ENCODE measurements around the gene IL17RA.

The IL17RA gene

DNA sequence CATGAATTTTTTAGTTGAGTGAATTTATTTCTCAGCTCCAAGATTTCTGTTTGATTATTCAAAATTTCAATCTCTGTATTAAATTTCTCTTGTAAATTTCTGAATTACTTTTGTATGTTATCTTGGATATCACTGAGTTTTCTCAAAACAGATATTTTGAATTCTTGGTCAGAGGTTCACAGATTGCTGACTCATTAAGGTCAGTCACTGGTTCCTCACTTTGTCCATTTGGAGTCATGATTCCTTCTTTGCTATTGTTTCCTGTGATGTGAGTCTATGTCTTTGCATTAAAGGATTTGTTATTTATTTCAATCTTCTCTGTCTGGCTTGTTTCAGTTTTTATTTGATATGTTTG lies 10.2 kb upstream of the IL17RA start:
- Histone ChIP-seq H3K4me3 (ENCODE audit: low read depth in 1 of 2, low read length in 1 of 2) (no peak overlapping the region), H3K27ac (no peak overlapping the region), H3K9me3 (no peaks in the 10 kb centered on the region), H3K4me1 (ENCODE audit: control insufficient read depth in 1 of 2, insufficient read depth in 1 of 2, low read depth in 1 of 2, low read length in 1 of 2) (peaks cover 18 to 20% of the 10 kb centered on the region in 2 experiments), H3K27me3 (no peaks in the 10 kb centered on the region), H3K36me3 (no peaks in the 10 kb centered on the region)
- TF ChIP-seq, protein P1, sequence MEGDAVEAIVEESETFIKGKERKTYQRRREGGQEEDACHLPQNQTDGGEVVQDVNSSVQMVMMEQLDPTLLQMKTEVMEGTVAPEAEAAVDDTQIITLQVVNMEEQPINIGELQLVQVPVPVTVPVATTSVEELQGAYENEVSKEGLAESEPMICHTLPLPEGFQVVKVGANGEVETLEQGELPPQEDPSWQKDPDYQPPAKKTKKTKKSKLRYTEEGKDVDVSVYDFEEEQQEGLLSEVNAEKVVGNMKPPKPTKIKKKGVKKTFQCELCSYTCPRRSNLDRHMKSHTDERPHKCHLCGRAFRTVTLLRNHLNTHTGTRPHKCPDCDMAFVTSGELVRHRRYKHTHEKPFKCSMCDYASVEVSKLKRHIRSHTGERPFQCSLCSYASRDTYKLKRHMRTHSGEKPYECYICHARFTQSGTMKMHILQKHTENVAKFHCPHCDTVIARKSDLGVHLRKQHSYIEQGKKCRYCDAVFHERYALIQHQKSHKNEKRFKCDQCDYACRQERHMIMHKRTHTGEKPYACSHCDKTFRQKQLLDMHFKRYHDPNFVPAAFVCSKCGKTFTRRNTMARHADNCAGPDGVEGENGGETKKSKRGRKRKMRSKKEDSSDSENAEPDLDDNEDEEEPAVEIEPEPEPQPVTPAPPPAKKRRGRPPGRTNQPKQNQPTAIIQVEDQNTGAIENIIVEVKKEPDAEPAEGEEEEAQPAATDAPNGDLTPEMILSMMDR (IDR thresholded peaks at IDR 0.05): no peak

DNA sequence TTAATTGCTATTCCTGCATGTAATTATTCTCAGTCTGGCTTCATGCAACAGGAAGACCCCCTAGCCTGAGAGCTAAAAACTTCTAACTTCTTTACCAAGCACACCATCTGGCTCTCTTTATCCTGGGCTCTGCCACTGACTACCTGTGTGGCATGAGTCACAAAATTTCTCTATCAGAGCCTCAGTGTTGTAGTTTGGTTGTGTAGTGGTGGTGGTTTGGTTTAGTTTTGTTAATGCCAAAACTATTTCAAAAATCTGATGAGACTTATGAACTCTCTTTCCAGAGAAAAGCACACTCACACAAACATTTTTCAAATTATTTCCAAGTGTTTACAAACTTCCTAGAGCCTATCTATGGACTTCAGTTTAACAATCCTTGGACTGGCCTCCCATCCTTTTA lies 7.5 kb upstream of the IL17RA start:
- H3K27ac ChIP-seq: no peak overlapping the region
- no peaks in the 10 kb centered on the region for H3K36me3 ChIP-seq
- H3K4me3 ChIP-seq (ENCODE audit: low read depth in 1 of 2, low read length in 1 of 2): no peak overlapping the region
- H3K27me3 ChIP-seq: no peaks in the 10 kb centered on the region
- TF ChIP-seq, protein P1 (IDR thresholded peaks at IDR 0.05): no peak
- H3K9me3 ChIP-seq: no peaks in the 10 kb centered on the region
- peaks cover 18 to 20% of the 10 kb centered on the region in 2 experiments for H3K4me1 ChIP-seq (ENCODE audit: control insufficient read depth in 1 of 2, insufficient read depth in 1 of 2, low read depth in 1 of 2, low read length in 1 of 2)

GRCh38 chr22:17079572-17079971 lies 5.2 kb upstream of the IL17RA start:
- Histone ChIP-seq H3K36me3 (no peaks in the 10 kb centered on the region), H3K27ac (no peak overlapping the region), H3K9me3 (no peaks in the 10 kb centered on the region), H3K4me1 (ENCODE audit: control insufficient read depth in 1 of 2, insufficient read depth in 1 of 2, low read depth in 1 of 2, low read length in 1 of 2) (peaks cover 27 to 29% of the 10 kb centered on the region in 2 experiments), H3K27me3 (no peaks in the 10 kb centered on the region), H3K4me3 (ENCODE audit: low read depth in 1 of 2, low read length in 1 of 2) (no peak overlapping the region)
- TF ChIP-seq, protein P1 (IDR thresholded peaks at IDR 0.05): no peak

- no peak overlapping the region for H3K27ac ChIP-seq
- no peak overlapping the region for H3K4me3 ChIP-seq (ENCODE audit: low read depth in 1 of 2, low read length in 1 of 2)
- TF ChIP-seq, protein P1 (IDR thresholded peaks at IDR 0.05): no peak
Observed at GRCh38 chr22:17083255-17083654, 1.5 kb upstream of the IL17RA start.

DNA sequence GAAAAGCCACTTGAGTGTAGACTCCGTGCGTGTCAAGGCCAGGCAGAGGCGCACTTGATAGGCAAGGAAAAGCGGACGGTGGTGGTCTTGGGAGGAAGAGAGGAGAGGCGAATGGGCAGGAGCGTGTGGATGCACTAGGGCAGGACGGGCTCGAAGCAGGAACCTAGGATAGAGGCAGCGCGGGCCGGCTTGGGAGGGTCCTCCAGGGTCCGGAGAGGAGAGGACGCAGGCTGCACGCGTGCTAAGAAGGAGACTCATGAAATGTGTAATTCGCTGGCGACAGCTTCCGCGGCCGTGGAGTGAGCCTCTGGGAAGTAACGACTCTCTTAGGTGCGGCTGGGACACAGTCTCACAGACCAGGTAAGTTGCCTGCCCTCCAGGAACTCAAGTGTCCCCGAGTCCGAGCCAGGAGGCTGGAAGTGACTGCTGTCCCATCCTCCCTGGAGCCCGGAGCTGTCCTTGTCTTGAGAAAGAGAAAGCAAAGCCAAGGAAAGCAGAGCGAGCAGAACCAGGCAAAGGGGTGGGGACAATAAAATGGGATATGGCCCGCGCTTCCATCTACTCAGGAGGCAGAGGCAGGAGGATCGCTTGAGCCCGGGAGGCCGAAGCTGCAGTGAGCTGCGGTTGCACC lies 874 bp upstream of the IL17RA start:
- peak overlapping the region; percentile 98 for H3K27ac ChIP-seq
- peak overlapping the region; percentile 93 to 99 for H3K4me3 ChIP-seq (ENCODE audit: low read depth in 1 of 2, low read length in 1 of 2)
- H3K9me3 ChIP-seq: no peaks in the 10 kb centered on the region
- H3K36me3 ChIP-seq: peaks cover 12% of the 10 kb centered on the region
- H3K27me3 ChIP-seq: no peaks in the 10 kb centered on the region
- peaks cover 22 to 37% of the 10 kb centered on the region in 2 experiments for H3K4me1 ChIP-seq (ENCODE audit: control insufficient read depth in 1 of 2, insufficient read depth in 1 of 2, low read depth in 1 of 2, low read length in 1 of 2)
- TF ChIP-seq, protein P1 (IDR thresholded peaks at IDR 0.05): no peak

More at GRCh38 chr22:17083255-17083654, 1.5 kb upstream of the IL17RA start:
- H3K9me3 ChIP-seq: no peaks in the 10 kb centered on the region
- H3K36me3 ChIP-seq: peaks cover 5% of the 10 kb centered on the region
- H3K27me3 ChIP-seq: no peaks in the 10 kb centered on the region
- H3K4me1 ChIP-seq (ENCODE audit: control insufficient read depth in 1 of 2, insufficient read depth in 1 of 2, low read depth in 1 of 2, low read length in 1 of 2): peaks cover 15 to 30% of the 10 kb centered on the region in 2 experiments

All from neutrophil (primary cell).